Renal pelvis (tissue), 12 donors: ENCODE results near the gene TAF12. TPM values are rescaled to one million over a fixed set of nuclear protein-coding genes. Genes with fewer than 3 reads are reported as not detected.
"Not testable (repeated sequence)": the region's sequence is repeated elsewhere in the genome, so short reads cannot be mapped to it uniquely, and the experiment has no call there.

ENCODE experiments used
- DNase-seq: peaks from one replicate; pipeline ENCODE4 v3.0.0-alpha.2; 2013
- long read RNA-seq, 16 experiments: transcript quantifications; one replicate each; lab custom pipeline, GENCODE V29; 2026
- polyA plus RNA-seq, 3 donors: library from polyadenylated mRNA; unstranded; fragments of 120-200 nt; gene quantifications; one replicate each; pipeline ENCODE4 v1.2.1, GENCODE V29; 2013; ENCODE audit not compliant: insufficient read length in 3 of 3

The TAF12 gene, protein sequence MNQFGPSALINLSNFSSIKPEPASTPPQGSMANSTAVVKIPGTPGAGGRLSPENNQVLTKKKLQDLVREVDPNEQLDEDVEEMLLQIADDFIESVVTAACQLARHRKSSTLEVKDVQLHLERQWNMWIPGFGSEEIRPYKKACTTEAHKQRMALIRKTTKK
- 10 to 100 TPM; 28.3 to 32.9 (median 29.7) TPM for polyA plus RNA-seq
- long read RNA-seq, donor 1, transcript TAF12-202 (6 exons, 1,334 nt): major isoform, 17 of 25 reads
- long read RNA-seq, donor 1, partial matches to known transcripts: 8 of 25 reads
- long read RNA-seq, donor 1, other reads (novel, unspliced or antisense): 0 of 25 reads
- long read RNA-seq, donor 2, transcript TAF12-202 (6 exons, 1,334 nt): major isoform, 36 of 37 reads
- long read RNA-seq, donor 2, partial matches to known transcripts: 0 of 37 reads
- long read RNA-seq, donor 2, other reads (novel, unspliced or antisense): 0 of 37 reads
- long read RNA-seq, donor 3, transcript TAF12-202 (6 exons, 1,334 nt): major isoform, 7 of 7 reads
- long read RNA-seq, donor 3, partial matches to known transcripts: 0 of 7 reads
- long read RNA-seq, donor 3, other reads (novel, unspliced or antisense): 0 of 7 reads
- long read RNA-seq, donor 4, transcript TAF12-202 (6 exons, 1,334 nt): major isoform, 26 of 26 reads
- long read RNA-seq, donor 4, partial matches to known transcripts: 0 of 26 reads
- long read RNA-seq, donor 4, other reads (novel, unspliced or antisense): 0 of 26 reads
- long read RNA-seq, donor 5, transcript TAF12-202 (6 exons, 1,334 nt): major isoform, 7 of 7 reads
- long read RNA-seq, donor 5, partial matches to known transcripts: 0 of 7 reads
- long read RNA-seq, donor 5, other reads (novel, unspliced or antisense): 0 of 7 reads
- long read RNA-seq, donor 6, transcript TAF12-202 (6 exons, 1,334 nt): major isoform, 16 of 16 reads
- long read RNA-seq, donor 6, partial matches to known transcripts: 0 of 16 reads
- long read RNA-seq, donor 6, other reads (novel, unspliced or antisense): 0 of 16 reads
- long read RNA-seq, donor 7, transcript TAF12-202 (6 exons, 1,334 nt): major isoform, 24 of 29 reads
- long read RNA-seq, donor 7, partial matches to known transcripts: 5 of 29 reads
- long read RNA-seq, donor 7, other reads (novel, unspliced or antisense): 0 of 29 reads
- long read RNA-seq, donor 8, transcript TAF12-202 (6 exons, 1,334 nt): major isoform, 6 of 6 reads
- long read RNA-seq, donor 8, partial matches to known transcripts: 0 of 6 reads
- long read RNA-seq, donor 8, other reads (novel, unspliced or antisense): 0 of 6 reads
- long read RNA-seq, donor 9, transcript TAF12-202 (6 exons, 1,334 nt): major isoform, 28 of 28 reads
- long read RNA-seq, donor 9, partial matches to known transcripts: 0 of 28 reads
- long read RNA-seq, donor 9, other reads (novel, unspliced or antisense): 0 of 28 reads
- long read RNA-seq, donor 10, transcript TAF12-202 (6 exons, 1,334 nt): major isoform, 15 of 15 reads
- long read RNA-seq, donor 10, partial matches to known transcripts: 0 of 15 reads
- long read RNA-seq, donor 10, other reads (novel, unspliced or antisense): 0 of 15 reads
- long read RNA-seq, donor 11, transcript TAF12-202 (6 exons, 1,334 nt): major isoform, 18 of 18 reads
- long read RNA-seq, donor 11, partial matches to known transcripts: 0 of 18 reads
- long read RNA-seq, donor 11, other reads (novel, unspliced or antisense): 0 of 18 reads
- long read RNA-seq, donor 12, transcript TAF12-202 (6 exons, 1,334 nt): major isoform, 14 of 25 reads
- long read RNA-seq, donor 12, partial matches to known transcripts: 9 of 25 reads
- long read RNA-seq, donor 12, other reads (novel, unspliced or antisense): 0 of 25 reads
- long read RNA-seq, donor 13, transcript TAF12-202 (6 exons, 1,334 nt): major isoform, 10 of 15 reads
- long read RNA-seq, donor 13, partial matches to known transcripts: 5 of 15 reads
- long read RNA-seq, donor 13, other reads (novel, unspliced or antisense): 0 of 15 reads
- long read RNA-seq, donor 14: 0 reads
- long read RNA-seq, donor 15, transcript TAF12-202 (6 exons, 1,334 nt): major isoform, 25 of 25 reads
- long read RNA-seq, donor 15, partial matches to known transcripts: 0 of 25 reads
- long read RNA-seq, donor 15, other reads (novel, unspliced or antisense): 0 of 25 reads
- long read RNA-seq, donor 16, transcript TAF12-202 (6 exons, 1,334 nt): major isoform, 20 of 20 reads
- long read RNA-seq, donor 16, partial matches to known transcripts: 0 of 20 reads
- long read RNA-seq, donor 16, other reads (novel, unspliced or antisense): 0 of 20 reads

DNA sequence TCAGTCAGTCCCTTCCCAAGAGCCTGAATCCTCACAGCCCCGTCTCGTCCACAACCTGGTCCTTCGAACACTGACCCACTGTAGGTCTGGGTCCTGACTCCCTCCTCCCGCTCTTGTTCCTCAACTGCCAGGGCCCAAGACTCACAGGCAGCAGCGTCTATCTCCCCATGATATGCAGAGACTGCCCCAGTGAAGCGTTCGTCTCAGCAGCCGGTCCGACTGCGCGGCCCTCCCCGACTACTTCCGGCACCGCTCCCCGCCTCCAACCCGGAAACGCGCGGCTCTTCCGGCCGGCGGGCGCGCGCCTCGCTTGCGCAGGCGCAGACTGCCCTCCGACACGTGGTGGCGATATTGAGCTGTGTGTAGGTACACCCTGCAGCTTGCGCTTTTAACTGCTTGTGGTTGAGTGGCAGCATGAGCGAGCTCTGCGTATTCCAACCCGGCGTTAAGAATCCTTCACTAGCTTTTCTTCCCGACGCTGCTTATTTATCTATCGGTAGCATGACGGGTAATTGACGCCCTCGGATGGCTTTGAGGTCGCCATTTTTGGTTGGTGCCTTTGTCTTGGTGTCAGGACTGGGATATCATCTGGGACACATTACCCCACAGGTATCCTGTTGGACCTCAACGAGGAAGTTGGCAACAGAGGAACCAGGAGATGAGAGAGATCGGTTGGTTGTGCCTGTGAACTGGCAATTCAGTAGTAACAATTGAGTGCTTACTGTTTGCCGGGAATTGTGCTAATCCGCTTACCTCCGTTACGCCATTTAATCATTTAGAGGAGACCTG lies at the start of gene TAF12:
Gene TAF12 (minus strand): TSS at position 221 of the 789 bp plus-strand sequence. CDS start 20,986 bp downstream, outside the sequence.
- DNase-seq: peak; percentile 95

DNA sequence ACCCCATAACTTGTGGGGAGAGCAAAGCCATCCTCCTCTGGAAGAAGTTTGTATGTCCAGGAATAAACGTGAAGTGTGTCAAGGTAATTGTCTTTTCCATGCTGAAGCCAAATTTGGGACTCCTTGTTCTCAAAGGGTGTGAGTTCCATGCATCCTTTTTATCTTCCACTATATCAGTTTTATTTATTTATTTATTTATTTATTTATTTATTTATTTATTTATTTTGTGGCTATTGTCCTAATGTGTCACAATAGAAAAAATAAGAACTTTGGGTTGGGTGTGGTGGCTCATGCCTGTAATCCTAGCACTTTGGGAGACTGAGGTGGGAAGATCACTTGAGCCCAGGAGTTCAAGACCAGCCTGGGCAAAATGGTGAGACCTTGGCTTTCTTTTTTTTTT lies 48.8 kb upstream of the TAF12 start:
- DNase-seq: not testable (repeated sequence)

DNA sequence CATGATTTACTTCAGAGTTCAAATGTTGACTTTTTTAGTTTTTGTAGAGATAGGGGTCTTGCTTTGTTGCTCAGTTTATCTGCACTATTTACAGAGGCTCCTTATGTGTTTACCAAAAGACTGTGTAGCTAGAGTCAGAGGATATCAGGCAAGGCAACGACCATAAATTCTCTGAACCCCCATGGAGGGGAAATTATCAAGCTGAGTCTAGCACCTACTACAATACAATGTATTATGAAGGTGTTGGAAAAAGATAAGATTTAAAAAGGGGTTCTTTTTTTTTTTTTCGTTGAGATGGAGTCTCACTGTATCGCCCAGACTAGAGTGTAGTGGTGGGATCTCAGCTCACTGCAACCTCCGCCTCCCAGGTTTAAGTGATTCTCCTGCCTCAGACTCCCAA lies 42.1 kb upstream of the TAF12 start:
- no peak for DNase-seq

DNA sequence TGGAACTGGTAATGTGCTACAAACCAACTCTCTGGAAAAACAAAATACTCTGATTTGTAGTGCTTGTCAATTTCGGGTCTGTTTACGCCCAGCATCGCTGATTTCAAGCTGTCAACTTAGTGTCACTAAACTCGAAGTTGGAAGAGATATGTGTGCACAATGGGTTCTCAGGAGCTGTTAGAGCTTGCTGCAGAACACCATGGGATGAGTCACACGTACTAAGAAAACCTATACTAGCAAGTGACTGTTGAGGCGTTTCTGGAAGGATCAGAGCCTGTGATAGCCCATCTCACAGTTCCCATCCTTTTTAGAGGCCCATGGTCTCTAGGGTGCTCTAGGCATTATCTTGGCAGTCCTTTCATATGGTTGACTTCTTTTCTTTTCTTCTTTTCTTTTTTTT lies 40.0 kb upstream of the TAF12 start:
- DNase-seq: no peak

DNA sequence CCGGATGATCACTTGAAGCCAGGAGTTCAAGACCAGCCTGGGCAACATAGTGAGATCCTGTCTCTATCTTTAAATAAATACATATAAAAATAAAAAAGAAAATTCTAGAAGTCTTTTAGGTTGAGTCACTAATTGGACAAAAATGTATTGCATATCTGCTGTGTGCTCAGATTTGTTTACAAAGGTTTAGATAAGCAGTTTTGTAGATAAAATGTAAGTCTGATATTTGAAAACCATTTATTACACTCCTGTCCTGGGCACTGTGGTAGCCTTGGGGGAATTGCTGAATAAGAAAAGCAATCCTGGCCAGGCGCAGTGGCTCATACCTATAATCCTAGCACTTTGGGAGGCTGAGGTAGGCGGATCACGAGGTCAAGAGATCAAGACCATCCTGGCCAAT lies 37.3 kb upstream of the TAF12 start:
- DNase-seq: no peak

DNA sequence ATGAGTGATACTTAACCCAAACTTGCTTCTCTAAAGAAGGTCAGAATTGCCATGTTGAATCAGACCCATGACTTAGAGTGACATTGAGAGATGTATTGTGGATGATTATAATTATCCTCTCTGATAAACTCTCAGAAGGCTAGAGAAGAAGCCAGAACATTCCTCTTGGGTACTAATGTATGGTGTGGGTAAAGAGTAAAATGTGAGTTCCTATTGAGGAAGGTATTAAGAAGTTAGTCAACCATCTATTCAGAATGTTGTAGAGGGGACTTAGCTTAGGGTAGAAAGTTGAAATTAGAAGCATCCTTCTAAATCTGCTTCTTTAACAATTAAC lies 33.0 kb upstream of the TAF12 start:
- DNase-seq: no peak

DNA sequence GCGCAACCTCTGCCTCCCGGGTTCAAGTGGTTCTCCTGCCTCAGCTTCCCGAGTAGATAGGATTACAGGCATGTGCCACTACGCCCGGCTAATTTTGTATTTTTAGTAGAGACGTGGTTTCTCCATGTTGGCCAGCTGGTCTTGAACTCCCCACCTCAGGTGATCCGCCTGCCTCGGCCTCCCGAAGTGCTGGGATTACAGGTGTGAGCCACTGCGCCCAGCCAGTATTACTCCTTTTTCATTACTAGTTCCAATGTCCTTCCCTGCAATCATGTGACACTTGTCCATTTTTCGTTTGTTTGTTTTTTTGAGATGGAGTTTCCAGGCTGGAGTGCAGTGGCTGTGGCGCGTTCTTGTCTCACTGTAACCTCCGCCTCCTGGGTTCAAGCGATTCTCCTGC lies 30.1 kb upstream of the TAF12 start:
- DNase-seq: not testable (repeated sequence)

DNA sequence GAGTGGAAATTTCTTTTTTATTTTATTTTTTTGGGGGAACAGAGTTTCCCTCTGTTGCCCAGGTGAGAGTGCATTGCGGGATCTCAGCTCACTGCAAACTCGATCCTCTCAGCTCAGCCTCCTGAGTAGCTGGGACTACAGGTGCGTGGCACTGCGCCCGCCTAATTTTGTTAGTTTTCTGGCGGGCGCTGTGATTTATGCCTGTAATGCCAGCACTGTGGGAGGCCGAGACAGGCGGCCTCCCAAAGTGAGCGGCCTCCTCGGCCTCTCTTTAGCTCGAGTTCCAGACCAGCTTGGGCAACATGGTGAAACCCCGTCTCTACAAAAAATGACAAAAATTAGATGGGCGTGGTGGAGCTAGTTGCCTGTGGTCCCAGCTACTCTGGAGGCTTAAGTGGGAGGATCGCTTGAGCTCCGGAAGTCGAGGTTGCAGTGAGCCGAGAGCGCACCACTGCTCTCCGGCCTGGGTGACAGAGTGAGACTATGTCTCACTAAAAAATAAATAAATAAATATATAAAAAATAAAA lies 28.4 kb upstream of the TAF12 start:
- DNase-seq: no peak

DNA sequence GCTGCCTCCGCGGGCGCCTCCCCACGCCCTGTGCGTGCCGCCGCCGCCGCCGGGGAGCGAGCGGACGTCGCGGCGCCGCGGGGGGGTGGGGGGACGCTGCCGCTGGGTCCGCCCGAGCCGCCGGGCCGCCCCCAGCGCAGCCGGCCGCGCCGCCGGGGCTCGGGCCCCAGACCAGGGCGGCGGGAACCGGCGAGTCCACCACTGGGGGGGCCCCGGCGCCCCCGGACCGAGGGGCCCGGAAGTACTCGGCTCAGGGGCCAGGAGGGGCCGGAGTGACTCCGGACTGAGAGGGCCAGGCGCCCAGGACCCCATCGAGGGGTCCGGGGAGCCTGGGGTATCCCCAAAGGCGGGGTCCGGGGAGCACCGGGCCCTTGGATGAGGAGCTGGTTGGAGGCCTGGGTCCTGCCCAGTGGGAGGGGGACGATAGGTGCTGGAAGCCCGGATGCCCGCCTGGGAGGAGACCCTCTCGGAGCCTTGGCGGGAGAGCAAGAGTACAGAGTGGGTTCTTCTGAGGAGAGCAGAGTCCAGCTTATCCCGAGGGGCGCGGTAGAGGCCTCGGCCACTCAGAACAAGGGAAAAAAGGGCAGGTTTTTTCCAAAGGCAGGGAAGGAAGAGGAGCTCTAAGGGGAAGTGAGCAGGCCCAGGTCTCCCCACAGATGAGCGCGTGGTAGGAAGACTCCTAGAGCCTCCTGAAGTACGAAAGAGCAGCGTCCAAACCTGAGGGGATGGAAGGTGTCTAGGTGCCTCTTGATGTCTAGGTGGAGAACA lies 26.3 kb upstream of the TAF12 start:
- DNase-seq: peak; percentile 55

DNA sequence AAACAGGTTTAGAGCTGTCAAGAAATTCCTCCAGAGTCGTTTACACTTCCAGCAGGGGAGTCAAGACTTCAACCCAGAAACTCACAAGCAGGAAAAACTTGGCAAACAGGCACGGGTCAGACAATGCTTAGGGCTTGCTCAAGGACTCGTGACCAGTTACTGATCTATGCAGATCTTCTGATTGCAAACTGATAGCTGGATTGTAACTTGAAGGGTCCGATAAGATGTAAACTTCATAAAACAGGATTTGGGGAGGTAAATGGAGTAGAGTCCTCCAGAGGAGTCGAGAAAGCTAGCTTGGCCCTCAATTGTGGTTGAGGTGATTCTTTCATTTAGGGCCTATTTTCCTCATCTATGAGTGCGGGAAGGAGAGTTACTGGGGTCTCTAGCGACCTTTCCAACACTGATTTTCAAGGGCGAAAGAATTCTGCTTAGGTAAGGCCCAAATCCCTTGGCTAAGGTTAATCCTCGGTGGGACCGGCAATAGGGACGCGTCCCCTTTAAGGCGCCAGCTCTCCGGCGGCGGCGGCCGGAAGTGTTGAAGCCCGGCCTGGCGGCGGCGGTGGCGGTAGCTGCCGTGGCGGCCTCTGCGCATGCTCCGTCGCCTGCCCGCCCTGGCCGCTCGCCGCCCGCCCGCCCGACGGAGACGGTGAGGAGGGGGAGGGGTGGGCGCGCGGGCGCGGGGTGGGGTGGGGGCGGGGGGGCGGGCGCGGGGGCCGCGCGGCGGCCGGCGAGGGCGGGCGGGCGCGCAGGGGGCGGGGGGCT lies 25.5 kb upstream of the TAF12 start, which contains the start of gene GMEB1:
Gene GMEB1 (plus strand): TSS at position 594 of the 765 bp plus-strand sequence. CDS start 14,829 bp downstream, outside the sequence.
- DNase-seq: peak; percentile 86

DNA sequence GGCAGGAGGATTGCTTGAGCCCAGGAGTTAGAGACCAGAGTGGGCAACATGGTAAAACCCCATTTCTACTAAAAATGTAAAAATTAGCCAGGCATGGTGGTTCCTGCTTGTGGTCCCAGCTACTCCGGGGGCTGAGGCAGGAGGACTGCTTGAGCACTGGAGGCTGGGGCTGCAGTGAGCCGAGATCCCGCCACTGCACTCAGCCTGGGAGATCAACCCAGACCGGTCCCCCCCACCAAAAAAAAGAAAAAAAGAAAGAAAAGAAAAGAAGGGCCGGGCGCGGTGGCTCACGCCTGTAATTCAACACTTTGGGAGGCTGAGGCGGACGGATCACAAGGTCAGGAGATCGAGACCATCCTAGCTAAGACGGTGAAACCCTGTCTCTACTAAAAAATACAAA lies 23.9 kb upstream of the TAF12 start:
- DNase-seq: no peak

DNA sequence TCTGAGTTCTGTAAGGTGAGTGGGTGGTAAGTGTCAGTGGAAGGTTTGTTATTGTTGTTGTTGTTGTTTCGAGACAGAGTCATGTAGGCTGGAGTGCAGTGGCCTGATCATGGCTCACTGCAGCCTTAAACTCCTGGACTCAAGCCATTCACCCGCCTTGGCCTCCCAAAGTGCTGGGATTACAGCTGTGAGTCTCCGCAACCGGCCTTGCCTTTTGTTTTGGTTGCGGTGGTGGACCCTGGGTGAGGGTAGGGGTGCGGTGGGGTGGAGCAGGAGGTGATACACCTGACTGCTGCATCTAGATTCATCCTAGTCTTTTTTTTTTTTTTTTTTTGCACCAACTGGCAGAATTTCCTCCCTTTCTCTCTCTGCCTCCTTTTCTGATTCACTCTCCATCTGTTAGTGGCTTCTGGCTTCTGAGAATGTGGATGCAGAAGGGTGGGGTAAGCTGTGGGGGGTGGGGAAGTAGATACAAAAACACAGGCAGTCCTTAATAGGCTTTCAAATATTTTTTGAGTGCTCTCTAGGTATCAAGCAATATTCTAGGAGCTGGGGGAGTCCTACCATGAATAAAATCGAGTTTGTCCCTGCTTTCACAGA lies 21.1 kb upstream of the TAF12 start:
- DNase-seq: no peak

DNA sequence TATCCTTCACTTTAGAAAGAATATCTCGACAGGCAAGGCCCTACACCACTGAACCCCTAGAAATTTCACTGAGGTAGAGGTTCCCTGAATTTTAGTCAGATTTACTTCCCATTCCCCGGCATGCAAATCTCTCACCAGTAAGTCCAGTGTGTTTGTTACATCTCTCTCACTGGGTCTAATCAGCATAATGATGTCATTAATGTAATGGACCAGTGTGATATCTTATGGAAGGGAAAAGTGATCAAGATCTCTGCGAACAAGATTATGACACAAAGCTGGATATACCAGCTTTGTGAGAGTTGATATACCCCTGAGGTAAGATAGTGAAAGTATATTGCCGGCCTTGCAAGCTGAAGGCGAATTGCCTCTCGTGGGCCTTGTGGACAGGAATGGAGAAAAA lies 13.5 kb upstream of the TAF12 start:
- DNase-seq: no peak

DNA sequence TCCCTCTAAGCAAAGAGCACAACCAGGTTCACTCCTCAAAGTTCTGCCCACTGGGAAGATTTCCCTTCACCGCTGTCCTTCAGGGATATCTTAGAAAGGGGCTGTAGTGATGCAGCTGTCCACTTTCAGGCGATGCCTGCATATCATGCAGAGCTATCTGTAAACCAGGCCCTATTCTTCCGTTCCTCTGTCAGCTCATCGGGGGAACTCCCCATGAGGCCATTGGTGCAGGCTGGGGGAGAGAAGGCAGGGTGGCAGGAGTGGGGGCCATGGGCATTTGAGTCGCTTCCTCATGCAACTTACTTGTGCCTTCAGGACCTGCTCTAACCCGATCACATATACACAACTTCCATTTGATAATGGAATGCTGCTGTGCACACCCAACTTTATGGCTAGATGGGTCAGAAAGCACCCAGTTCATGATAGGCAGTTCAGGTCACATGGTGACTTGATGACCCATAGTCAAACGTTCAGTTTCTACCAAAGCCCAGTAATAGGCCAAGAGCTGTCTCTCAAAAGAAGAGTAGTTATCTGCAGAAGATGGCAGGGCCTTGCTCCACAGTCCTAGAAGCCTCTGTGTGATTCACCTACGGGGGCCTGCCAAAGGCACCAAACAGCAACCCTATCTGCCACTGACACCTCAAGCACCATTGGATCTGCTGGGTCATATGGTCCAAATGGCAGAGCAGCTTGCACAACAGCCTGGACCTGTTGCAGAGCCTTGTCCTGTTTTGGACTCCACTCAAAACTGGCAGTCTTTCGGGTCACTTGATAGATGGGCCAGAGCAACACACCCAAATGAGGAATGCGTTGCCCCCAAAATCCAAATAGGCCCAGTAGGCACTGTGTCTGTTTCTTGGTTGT lies 12.8 kb upstream of the TAF12 start:
- DNase-seq: not testable (repeated sequence)

DNA sequence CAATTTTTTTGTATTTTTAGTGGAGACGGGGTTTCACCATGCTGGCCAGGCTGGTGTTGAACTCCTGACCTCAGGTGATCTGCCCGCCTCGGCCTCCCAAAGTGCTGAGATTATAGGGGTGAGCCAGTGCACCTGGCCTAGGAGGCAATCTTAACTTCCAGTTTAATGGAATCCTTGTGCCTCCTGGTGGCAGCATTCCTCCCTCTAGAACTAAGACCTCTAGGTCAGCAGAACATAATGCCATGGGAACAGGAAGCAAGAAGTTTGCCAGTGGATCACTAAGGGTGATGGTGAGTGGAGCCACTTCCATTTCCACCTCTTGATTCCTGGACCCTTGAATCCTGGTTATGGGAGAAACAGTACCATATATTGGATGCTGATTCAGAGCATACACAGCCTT lies 11.0 kb upstream of the TAF12 start:
- DNase-seq: not testable (repeated sequence)
